ENCODE data around the gene CAPG.

DNA sequence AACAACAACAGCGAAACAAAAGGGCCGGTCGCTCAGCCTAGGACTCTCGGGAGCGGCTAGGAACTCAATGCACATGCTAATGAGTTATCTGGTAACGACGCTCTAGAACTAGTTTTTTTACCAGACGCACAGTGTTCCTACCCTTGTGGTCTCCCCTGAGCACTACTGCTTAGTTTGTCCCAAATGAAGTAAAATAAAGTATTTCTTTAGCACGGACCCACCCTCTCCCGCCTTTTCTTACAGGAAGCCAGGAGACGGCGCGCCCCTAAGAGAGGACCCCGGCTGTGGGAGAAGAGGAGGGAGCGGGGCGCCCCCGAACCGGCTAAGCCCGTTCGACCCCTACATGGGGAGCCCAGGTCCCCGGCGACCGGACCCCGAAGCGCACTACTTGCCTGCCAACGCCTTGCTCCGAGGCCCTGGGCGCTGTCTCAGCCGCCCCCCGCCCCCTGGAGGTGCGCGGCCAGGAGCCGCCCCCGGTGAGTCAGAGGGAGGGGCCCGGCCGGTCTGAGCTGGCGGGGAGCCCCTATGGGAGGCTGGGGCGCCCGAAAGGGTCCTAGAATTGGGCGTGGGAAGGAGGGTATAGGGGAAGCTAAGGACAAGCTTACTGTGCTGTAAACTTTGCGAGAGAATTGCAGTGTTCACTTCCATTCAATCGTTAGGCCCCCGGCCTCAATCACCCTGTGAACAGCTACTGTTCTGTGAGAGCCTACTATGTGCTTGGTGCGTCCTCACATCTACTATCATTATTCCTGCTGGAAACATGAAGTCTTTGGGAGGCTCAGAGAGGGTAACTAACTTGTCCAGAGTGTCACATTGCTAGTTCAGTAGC lies 3.6 kb upstream of the CAPG start:
- TF ChIP-seq POLR2A (IDR thresholded peaks at IDR 0.05) (peak; percentile 93), POLR2AphosphoS5 (IDR thresholded peaks at IDR 0.05) (peak; percentile 66)
